ENCODE results near the gene SFXN3. TPM values are rescaled to one million over a fixed set of nuclear protein-coding genes. Genes with fewer than 3 reads are reported as not detected.

The SFXN3 gene
- total RNA-seq, 2 donors from 2014 or later = 8.8 to 18.1 TPM

DNA sequence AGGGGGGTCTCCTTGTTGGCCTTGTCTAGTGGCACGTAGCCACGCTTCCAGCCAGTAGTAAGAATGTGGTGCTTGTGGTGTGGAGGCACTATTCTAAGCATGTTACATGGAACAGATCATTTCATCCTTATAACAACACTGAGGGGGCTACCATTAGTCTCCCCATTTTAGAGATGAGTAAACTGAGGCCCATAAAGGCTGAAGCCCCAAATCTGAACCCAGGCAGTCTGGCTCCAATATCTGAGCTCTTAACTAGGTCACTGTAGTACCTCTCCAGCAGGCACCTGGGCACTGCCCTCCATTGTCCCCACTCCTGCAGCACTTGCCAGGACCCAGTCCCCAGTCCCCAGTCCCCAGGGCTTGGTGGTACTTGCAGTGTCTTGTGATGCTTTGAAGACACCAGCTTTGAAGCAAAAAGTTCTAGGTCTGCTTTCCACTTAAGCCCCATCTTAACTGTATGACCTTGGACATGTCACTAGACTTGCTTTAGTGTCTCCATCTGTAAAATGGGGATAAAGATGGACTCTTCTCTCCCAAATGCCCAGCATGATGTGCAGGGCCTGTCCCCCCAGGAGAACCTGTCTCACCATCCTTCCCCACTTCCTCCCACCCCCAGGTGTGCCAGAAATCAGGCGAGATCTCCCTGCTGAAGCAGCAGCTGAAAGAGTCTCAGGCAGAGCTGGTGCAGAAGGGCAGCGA, 25.0 kb upstream of the SFXN3 start:
- no peak overlapping the region for H3K9ac ChIP-seq (ENCODE audit: low read depth in 2 of 2, low read length in 2 of 2)
- DNase-seq = no peak
- intact Hi-C loops (cut with DNase I) = no loop called here
- H3K36me3 ChIP-seq = no peaks in the 10 kb centered on the region
- TF ChIP-seq, protein P1, sequence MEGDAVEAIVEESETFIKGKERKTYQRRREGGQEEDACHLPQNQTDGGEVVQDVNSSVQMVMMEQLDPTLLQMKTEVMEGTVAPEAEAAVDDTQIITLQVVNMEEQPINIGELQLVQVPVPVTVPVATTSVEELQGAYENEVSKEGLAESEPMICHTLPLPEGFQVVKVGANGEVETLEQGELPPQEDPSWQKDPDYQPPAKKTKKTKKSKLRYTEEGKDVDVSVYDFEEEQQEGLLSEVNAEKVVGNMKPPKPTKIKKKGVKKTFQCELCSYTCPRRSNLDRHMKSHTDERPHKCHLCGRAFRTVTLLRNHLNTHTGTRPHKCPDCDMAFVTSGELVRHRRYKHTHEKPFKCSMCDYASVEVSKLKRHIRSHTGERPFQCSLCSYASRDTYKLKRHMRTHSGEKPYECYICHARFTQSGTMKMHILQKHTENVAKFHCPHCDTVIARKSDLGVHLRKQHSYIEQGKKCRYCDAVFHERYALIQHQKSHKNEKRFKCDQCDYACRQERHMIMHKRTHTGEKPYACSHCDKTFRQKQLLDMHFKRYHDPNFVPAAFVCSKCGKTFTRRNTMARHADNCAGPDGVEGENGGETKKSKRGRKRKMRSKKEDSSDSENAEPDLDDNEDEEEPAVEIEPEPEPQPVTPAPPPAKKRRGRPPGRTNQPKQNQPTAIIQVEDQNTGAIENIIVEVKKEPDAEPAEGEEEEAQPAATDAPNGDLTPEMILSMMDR (IDR thresholded peaks at IDR 0.05) = no peak
- H3K4me3 ChIP-seq = no peak overlapping the region
- H3K27ac ChIP-seq = no peak overlapping the region
- no peaks in the 10 kb centered on the region for H3K9me3 ChIP-seq
- peaks cover 7% of the 10 kb centered on the region for H3K4me1 ChIP-seq
- no peaks in the 10 kb centered on the region for H3K27me3 ChIP-seq

DNA sequence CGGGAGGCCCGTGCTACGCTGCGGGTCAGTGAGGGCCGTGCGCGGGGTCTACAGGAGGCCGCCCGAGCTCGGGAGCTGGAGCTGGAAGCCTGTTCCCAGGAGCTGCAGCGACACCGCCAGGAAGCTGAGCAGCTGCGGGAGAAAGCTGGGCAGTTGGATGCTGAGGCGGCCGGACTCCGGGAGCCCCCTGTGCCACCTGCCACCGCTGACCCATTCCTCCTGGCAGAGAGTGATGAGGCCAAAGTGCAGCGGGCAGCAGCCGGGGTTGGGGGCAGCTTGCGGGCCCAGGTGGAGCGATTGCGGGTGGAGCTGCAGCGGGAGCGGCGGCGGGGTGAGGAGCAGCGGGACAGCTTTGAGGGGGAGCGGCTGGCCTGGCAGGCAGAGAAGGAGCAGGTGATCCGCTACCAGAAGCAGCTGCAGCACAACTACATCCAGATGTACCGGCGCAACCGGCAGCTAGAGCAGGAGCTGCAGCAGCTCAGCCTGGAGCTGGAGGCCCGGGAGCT, 24.4 kb upstream of the SFXN3 start:
- TF ChIP-seq, protein P1 (IDR thresholded peaks at IDR 0.05) = no peak
- Histone ChIP-seq H3K36me3 (no peaks in the 10 kb centered on the region), H3K4me3 (no peak overlapping the region), H3K4me1 (peaks cover 5% of the 10 kb centered on the region), H3K9me3 (no peaks in the 10 kb centered on the region), H3K9ac (ENCODE audit: low read depth in 2 of 2, low read length in 2 of 2) (peak overlapping the region in 1 of 2 donors; percentile 12), H3K27ac (no peak overlapping the region), H3K27me3 (no peaks in the 10 kb centered on the region)
- intact Hi-C loops (cut with DNase I) = no loop called here
- no peak for DNase-seq

DNA sequence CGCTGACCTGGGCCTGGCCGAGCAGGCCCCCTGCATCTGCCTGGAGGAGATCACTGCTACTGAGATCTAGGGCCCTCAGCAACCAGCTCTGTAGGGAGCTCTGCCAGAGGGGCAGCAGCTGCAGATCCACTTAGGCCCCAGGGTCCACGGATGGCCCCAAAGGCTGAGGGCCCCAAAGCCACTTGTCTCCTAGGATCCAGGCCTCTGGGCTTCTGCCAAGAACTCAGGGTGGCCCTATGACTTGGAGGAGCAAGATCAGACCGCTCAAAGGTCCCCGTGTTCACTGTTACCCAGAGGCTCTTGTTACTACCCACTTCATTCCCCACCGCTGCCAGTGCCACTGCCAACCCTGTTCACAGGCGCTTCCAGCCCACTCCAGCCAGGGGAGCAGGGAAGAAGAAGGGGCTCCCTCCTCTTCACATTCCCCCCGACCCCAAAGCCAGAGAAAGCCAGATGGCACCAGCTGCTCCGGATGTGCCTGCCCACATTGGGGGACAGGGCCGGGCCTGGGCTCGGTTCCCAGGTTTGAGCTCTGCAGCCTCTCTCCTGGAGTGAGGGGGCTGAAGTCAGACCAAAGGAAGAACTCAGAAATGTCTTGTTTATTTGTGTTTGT, 23.8 kb upstream of the SFXN3 start:
- DNase-seq = no peak
- Histone ChIP-seq H3K4me1 (no peaks in the 10 kb centered on the region), H3K9me3 (no peaks in the 10 kb centered on the region), H3K27me3 (no peaks in the 10 kb centered on the region), H3K27ac (no peak overlapping the region), H3K36me3 (no peaks in the 10 kb centered on the region), H3K4me3 (no peak overlapping the region), H3K9ac (ENCODE audit: low read depth in 2 of 2, low read length in 2 of 2) (no peak overlapping the region)
- intact Hi-C loops (cut with DNase I) = no loop called here
- TF ChIP-seq, protein P1 (IDR thresholded peaks at IDR 0.05) = no peak

DNA sequence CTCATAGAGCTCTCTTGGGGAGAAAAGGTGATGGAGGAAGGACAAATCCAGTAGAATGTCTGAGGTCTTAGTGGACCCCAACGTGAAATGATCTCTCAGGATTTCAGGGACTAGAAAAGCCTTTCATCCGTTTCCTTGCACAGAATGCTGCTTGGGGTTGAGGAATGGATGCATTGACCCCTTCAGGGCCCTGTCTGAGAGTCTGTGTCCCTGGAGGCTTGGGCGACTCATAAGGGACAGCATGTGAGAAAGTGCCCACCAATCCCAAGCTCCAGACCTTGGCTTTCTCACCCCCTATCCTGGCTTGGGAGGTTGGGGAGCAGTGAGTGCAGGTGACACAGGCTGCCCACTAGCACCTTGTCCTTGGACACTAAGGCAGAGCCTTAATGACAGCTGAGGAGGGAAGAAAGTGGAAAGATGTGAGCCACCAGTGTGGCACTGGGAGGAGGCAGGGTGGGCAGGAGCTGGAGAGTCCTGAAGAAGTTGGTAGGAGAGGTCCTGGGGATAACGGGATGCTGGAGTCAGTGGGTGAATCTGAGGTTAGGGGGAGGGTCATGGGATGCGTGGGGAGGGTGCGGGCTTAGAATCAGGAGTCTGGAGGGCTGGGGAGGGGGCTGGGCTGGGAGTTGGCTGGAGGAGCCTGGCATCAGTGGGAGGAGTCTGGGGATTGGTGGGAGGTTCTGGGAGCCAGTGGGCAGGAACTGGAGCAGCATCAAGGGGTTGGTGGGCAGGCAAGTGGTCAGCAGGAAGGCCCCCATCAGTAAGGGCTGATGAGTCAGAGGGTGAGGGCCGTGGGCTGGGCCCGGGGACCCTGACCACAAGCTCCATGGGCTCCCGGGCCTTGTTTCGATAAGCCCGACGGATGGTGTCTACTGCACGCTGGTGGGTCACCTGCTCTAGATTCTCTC, 22.9 kb upstream of the SFXN3 start:
- Histone ChIP-seq H3K27ac (no peak overlapping the region), H3K27me3 (no peaks in the 10 kb centered on the region), H3K36me3 (no peaks in the 10 kb centered on the region), H3K4me3 (no peak overlapping the region), H3K4me1 (no peaks in the 10 kb centered on the region), H3K9me3 (no peaks in the 10 kb centered on the region), H3K9ac (ENCODE audit: low read depth in 2 of 2, low read length in 2 of 2) (peak overlapping the region in 1 of 2 donors; percentile 35)
- intact Hi-C loops (cut with DNase I) = no loop called here
- TF ChIP-seq, protein P1 (IDR thresholded peaks at IDR 0.05) = no peak
- DNase-seq = no peak

DNA sequence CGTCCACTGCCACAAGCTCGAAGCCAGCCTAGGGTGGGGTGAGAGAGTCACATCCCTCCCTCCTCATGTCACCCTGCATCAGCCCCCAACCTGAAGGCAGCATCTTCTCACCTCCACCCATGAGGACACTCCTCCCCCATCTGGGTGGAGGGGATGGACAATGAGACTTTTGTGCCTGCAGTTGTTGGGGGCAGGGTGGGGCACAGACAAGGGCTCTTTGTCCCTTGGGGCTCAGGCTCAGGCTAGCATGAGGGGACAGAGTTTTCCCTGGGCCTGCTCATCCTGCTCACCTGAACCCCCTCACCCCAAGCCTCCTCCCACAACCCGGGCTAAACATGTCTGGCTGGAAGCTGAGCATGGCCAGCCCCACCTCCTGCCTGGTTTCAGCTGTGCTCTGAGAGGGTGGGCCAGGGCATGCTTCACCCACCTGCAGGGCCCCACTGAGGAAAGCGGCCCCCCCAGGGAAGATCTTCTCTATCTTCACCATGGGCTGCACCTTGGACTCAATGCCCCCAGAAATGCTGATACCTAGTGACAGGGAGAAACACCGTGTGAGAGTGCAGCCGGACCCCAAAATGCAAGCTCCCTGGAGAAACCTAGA, 22.1 kb upstream of the SFXN3 start:
- no peaks in the 10 kb centered on the region for H3K4me1 ChIP-seq
- DNase-seq = no peak
- H3K9ac ChIP-seq (ENCODE audit: low read depth in 2 of 2, low read length in 2 of 2) = no peak overlapping the region
- H3K27me3 ChIP-seq = no peaks in the 10 kb centered on the region
- H3K27ac ChIP-seq = no peak overlapping the region
- no peaks in the 10 kb centered on the region for H3K9me3 ChIP-seq
- H3K4me3 ChIP-seq = no peak overlapping the region
- intact Hi-C loops (cut with DNase I) = no loop called here
- H3K36me3 ChIP-seq = no peaks in the 10 kb centered on the region
- TF ChIP-seq, protein P1 (IDR thresholded peaks at IDR 0.05) = no peak

Measured in colonic mucosa (tissue), 4 donors.